Nephron (organoid): ENCODE data around the gene MLPH.
A peak's percentile ranks its signal among the peaks of the same experiment; 100 is the strongest.

Source experiments
- H3K27ac Mint-ChIP-seq, 3 experiments: 2 replicates each; pipeline ENCODE4 v1.8.0; 2020; ENCODE audit warnings: mixed read lengths in 3 of 3, mild to moderate bottlenecking in 2 of 3, moderate library complexity in 1 of 3
- H3K27me3 Mint-ChIP-seq: 2 replicates; pipeline ENCODE4 v1.8.0; 2021; ENCODE audit warnings: low read depth, mild to moderate bottlenecking, moderate library complexity, mixed read lengths
- H3K36me3 Mint-ChIP-seq: 2 replicates; pipeline ENCODE4 v1.8.0; 2020; ENCODE audit warnings: low read depth, mixed read lengths
- H3K4me1 Mint-ChIP-seq: 2 replicates; pipeline ENCODE4 v1.8.0; 2020; ENCODE audit warnings: mixed read lengths
- H3K4me3 Mint-ChIP-seq, 3 experiments: 2 replicates each; pipeline ENCODE4 v1.8.0; 2020; ENCODE audit warnings: mild to moderate bottlenecking in 3 of 3, mixed read lengths in 3 of 3, moderate library complexity in 2 of 3
- H3K9me3 Mint-ChIP-seq: 2 replicates; pipeline ENCODE4 v1.8.0; 2020; ENCODE audit warnings: mixed read lengths
- TF ChIP-seq, protein P1 (sequence below), 3 experiments: fragments of 200-600 bp; sonication (generic); IDR thresholded peaks; one replicate each; pipeline ENCODE4 v1.5.0; 2021; ENCODE audit warnings: antibody characterized with exemption in 3 of 3; ENCODE audit not compliant: unreplicated experiment in 3 of 3

The MLPH gene

DNA sequence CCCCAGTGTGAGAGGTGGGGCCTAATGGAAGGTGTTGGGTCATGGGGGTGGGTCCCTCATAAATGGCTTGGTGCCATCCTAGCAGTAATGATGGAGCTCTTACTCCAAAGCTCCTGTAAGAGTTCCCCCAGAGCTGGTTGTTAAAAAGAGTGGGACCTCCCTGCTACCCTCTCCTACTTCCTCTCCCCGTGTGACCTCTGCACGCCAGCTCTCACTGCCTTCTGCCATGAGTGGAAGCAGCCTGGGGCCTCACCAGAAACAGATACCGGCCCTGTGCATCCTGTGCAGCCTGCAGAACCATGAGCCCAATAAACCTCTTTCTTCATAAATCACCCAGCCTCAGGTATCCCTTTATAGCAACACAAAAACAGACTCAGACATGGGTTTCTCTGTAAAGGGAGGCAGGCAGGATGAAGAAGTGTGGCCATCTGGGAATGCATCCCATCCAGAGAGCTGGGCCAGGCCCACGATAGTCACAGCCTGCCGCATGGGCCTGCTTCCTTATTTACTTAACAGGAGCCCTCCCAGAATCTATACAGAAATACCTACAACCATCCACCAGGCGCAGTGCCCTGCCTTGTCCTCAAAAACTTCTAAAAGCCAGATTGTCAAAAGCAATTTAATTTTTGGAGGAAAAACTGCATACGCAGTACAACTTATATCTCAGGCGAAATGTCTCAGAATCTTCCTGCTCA lies 86.8 kb downstream of the MLPH start:
- Mint-ChIP-seq H3K4me1 (peaks cover 20% of the 10 kb centered on the region), H3K36me3 (no peaks in the 10 kb centered on the region), H3K4me3 (peak overlapping the region in 1 of 3 experiments; percentile 28), H3K27me3 (peaks cover 15% of the 10 kb centered on the region), H3K9me3 (no peaks in the 10 kb centered on the region), H3K27ac (no peak overlapping the region)
- TF ChIP-seq, protein P1, sequence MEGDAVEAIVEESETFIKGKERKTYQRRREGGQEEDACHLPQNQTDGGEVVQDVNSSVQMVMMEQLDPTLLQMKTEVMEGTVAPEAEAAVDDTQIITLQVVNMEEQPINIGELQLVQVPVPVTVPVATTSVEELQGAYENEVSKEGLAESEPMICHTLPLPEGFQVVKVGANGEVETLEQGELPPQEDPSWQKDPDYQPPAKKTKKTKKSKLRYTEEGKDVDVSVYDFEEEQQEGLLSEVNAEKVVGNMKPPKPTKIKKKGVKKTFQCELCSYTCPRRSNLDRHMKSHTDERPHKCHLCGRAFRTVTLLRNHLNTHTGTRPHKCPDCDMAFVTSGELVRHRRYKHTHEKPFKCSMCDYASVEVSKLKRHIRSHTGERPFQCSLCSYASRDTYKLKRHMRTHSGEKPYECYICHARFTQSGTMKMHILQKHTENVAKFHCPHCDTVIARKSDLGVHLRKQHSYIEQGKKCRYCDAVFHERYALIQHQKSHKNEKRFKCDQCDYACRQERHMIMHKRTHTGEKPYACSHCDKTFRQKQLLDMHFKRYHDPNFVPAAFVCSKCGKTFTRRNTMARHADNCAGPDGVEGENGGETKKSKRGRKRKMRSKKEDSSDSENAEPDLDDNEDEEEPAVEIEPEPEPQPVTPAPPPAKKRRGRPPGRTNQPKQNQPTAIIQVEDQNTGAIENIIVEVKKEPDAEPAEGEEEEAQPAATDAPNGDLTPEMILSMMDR (IDR thresholded peaks at IDR 0.05; ENCODE audit: unreplicated experiment in 3 of 3), result no peak

DNA sequence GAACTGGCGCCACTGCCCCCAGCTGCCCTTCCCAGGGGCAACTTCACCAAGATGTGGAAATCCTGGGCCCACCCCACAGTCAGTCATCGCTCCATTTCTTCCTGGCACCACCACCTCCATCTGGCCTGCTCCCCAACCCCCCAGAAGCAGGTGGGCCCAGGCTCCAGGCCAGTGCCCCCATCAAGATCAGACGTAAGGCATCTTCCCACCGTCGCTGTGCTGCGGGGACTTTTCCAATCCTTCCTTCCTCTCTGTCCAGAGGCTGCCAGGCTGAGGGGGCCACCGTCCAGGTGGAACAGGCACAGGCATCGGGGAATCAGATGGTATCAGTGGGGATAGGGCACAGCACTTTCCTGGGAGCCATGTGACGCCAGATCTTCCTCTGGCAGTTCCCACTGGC lies 87.4 kb downstream of the MLPH start:
- Mint-ChIP-seq H3K27me3 (peaks cover 14% of the 10 kb centered on the region), H3K27ac (no peak overlapping the region), H3K36me3 (no peaks in the 10 kb centered on the region), H3K9me3 (no peaks in the 10 kb centered on the region), H3K4me1 (peaks cover 20% of the 10 kb centered on the region), H3K4me3 (no peak overlapping the region)
- TF ChIP-seq, protein P1 (IDR thresholded peaks at IDR 0.05; ENCODE audit: unreplicated experiment in 3 of 3), result no peak

DNA sequence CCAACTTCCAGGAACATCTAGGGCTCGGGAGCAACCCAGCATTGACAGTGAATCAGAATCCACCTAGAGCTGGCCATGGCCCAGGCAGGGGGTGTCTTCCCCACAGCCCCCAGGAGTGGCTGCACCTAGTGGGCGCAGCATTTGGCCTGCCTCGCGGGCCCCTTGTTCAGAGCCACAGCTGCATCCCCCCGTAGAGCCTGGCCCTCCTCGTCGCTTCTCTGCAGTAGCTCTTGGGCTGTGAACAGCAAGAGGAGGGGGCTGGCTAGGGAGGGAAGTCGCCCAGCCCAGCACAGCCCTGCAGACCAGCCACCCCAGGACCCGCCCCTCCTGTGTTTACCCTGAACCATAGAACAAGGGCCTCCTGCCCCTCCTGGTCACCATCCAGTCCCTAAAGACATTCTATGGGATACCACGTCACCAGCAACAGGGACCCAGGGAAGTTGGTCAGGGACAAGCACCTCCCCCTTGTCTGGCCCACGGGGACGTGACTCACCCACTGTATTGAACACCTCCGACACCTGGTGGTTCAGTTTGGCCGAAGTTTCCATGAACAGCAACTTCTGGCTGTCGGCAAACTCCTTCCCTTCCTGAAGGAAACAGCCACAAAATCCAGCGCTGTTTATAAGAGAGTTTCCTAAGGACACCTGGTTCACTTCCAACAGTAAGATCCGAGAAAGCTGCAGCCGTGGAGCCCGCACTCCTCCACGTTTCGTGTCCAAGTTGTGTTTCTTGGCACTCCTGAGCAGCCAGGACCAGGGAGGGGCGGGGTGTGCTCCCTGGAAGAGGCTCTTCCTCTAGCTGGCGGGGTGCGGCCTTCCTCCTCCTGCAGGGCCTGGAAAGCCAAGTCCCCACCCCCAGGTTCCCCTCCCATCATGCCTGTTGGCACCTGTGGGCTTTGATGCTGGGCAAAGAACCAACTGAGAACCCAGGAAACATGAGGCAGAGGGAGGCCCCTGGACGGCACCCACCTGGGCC lies 88.1 kb downstream of the MLPH start:
- H3K4me1 Mint-ChIP-seq, result peaks cover 20% of the 10 kb centered on the region
- peak overlapping the region in 1 of 3 experiments; percentile 62 for H3K27ac Mint-ChIP-seq
- TF ChIP-seq, protein P1 (IDR thresholded peaks at IDR 0.05; ENCODE audit: unreplicated experiment in 3 of 3), result no peak
- no peaks in the 10 kb centered on the region for H3K36me3 Mint-ChIP-seq
- H3K27me3 Mint-ChIP-seq, result peaks cover 11% of the 10 kb centered on the region
- no peaks in the 10 kb centered on the region for H3K9me3 Mint-ChIP-seq
- H3K4me3 Mint-ChIP-seq, result no peak overlapping the region

DNA sequence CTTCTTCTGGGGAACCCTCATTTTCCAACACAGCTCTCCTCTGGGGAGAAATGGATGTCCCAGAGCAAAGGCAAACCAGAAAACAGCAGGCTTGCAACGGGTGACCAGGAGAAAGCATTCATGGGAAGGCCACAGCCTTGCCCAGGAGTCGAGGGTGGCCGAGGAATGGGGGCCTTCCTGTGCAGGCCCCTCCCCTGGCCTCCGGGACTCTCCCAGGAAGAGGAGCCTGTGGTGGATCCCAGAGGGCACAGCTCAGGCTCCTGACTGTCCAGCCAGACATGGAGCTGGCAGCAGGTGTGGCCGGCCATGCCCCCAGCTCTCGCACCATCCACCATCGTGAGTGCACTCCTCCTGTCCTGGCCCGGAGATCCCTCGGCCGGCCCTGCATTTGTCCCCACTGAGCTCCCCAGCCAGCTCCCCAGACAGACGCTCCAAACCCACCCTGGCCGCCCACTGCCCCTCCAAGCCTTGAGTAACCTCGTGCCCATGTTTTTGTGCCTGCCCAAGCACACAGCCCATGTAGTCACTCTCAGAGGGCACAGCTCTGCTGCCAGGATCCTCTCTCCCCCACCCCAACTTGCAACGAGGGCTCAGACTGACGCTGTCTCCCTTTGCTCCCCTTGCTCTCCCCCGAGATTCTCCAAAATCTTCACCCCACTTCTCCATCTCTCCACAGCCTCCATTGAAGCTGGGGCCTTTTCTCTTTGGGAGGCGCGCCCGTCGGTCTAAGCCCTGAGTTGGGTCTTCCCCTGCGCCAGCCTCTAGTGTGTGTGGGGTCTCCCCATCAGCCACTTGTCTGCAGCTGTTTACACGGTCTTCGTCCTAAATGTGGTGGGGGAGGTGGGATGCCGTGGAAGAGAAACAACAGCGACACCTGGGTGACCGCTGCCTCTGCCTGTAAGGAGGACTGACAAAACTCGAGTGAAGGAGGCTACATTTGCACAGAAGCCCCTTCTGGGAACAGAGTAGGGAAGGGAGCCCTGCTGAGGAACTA lies 89.1 kb downstream of the MLPH start:
- peak overlapping the region in 1 of 3 experiments; percentile 10 for H3K27ac Mint-ChIP-seq
- peaks cover 11% of the 10 kb centered on the region for H3K27me3 Mint-ChIP-seq
- H3K36me3 Mint-ChIP-seq, result no peaks in the 10 kb centered on the region
- no peaks in the 10 kb centered on the region for H3K9me3 Mint-ChIP-seq
- no peak overlapping the region for H3K4me3 Mint-ChIP-seq
- H3K4me1 Mint-ChIP-seq, result peaks cover 20% of the 10 kb centered on the region
- TF ChIP-seq, protein P1 (IDR thresholded peaks at IDR 0.05; ENCODE audit: unreplicated experiment in 3 of 3), result no peak

DNA sequence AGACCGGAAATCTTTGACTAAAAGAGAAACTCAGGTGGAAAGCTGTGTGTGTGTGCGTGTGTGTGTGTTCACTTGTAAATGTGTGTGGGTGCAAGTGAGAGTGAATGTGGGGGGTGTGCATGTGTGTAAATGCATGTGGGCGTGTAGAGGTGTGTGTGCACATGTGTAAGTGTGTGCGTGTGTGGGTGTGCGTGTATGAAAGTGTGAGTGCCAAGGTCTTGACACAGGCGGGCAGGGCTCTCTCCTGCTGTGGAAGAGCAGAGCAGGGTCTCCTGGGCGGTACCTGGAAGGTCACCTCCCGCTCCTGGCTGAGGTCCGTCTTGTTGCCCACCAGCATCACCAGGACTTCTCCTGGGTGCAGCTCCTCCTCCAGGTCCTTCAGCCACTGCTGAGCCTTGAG lies 89.9 kb downstream of the MLPH start:
- H3K4me3 Mint-ChIP-seq, result no peak overlapping the region
- no peaks in the 10 kb centered on the region for H3K9me3 Mint-ChIP-seq
- H3K27me3 Mint-ChIP-seq, result peaks cover 7% of the 10 kb centered on the region
- H3K27ac Mint-ChIP-seq, result no peak overlapping the region
- H3K36me3 Mint-ChIP-seq, result no peaks in the 10 kb centered on the region
- H3K4me1 Mint-ChIP-seq, result peaks cover 21% of the 10 kb centered on the region
- TF ChIP-seq, protein P1 (IDR thresholded peaks at IDR 0.05; ENCODE audit: unreplicated experiment in 3 of 3), result no peak
